ENCODE measurements around the gene RUSC1. TPM values are rescaled to one million over a fixed set of nuclear protein-coding genes. Genes with fewer than 3 reads are reported as not detected.

Gene RUSC1
- total RNA-seq, 1 donor from 2014 or later, result 38.3 TPM

DNA sequence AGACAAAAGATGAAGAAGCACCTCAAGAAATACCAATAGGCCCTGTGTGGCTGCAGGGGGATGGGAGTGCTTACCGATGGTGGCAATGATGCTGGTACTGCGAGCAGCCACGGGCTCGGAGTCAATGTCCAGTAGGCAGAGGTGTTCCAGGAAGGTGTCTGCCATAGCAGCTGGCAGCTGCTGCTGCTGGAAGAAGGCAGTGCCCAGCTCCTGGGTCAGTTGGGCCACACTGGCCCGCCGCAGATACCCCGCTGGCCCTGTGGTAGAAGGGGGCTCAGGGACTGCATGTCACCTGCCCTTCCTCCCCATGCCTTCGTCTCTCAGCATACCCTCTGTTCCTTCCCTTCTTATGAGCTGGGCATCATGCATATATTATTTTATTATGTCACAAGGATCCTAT lies 20.7 kb upstream of the RUSC1 start:
- no peak for DNase-seq (ENCODE audit: low read depth)
- Histone ChIP-seq H3K27me3 (ENCODE audit: control insufficient read depth, insufficient read depth, low read length) (peaks cover 17% of the 10 kb centered on the region), H3K36me3 (ENCODE audit: control insufficient read depth, insufficient read depth, low read length) (no peaks in the 10 kb centered on the region), H3K4me3 (ENCODE audit: low read depth, low read length) (no peak overlapping the region)
- TF ChIP-seq, protein P1, sequence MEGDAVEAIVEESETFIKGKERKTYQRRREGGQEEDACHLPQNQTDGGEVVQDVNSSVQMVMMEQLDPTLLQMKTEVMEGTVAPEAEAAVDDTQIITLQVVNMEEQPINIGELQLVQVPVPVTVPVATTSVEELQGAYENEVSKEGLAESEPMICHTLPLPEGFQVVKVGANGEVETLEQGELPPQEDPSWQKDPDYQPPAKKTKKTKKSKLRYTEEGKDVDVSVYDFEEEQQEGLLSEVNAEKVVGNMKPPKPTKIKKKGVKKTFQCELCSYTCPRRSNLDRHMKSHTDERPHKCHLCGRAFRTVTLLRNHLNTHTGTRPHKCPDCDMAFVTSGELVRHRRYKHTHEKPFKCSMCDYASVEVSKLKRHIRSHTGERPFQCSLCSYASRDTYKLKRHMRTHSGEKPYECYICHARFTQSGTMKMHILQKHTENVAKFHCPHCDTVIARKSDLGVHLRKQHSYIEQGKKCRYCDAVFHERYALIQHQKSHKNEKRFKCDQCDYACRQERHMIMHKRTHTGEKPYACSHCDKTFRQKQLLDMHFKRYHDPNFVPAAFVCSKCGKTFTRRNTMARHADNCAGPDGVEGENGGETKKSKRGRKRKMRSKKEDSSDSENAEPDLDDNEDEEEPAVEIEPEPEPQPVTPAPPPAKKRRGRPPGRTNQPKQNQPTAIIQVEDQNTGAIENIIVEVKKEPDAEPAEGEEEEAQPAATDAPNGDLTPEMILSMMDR (IDR thresholded peaks at IDR 0.05; ENCODE audit: insufficient read depth, low read length, poor library complexity, severe bottlenecking), result no peak

DNA sequence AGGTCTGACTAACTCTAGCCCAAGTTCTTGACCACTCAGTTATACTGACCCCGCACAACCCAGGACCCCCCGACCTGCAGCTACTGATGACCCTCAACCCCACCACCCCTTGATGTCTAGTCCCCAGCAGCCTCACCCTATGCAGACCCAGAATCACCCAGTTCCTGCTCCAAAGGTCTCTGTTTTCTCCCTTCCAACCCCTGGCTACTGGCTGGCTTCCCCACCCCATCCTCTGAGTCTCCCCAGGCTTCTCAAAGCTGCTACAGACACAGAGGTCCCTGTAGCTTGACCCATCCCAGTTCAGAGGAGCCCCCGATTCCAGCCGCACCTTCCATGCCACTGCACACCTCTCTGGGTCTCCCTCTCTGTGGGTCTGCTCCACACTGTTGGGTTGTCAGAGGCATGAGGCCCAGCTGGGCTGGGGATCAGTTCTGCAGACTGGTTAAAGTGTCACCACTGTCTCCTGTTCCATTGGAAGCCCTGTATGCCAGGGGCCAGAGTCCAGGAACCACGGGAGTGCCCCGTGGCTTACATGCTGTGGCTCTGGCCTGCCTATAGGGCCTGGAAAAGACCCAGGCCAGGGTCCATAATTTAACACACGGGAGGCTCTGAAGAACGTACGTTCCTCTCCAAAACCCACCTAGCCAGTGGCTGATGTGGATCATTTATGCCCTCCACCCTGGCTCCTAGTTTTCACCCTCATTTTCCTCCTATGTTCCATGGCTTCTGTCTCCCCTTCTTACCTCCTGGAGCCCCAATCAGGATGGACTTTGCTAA lies 20.0 kb upstream of the RUSC1 start:
- Histone ChIP-seq H3K36me3 (ENCODE audit: control insufficient read depth, insufficient read depth, low read length) (no peaks in the 10 kb centered on the region), H3K27me3 (ENCODE audit: control insufficient read depth, insufficient read depth, low read length) (peaks cover 9% of the 10 kb centered on the region), H3K4me3 (ENCODE audit: low read depth, low read length) (no peak overlapping the region)
- DNase-seq (ENCODE audit: low read depth), result no peak
- TF ChIP-seq, protein P1 (IDR thresholded peaks at IDR 0.05; ENCODE audit: insufficient read depth, low read length, poor library complexity, severe bottlenecking), result no peak

DNA sequence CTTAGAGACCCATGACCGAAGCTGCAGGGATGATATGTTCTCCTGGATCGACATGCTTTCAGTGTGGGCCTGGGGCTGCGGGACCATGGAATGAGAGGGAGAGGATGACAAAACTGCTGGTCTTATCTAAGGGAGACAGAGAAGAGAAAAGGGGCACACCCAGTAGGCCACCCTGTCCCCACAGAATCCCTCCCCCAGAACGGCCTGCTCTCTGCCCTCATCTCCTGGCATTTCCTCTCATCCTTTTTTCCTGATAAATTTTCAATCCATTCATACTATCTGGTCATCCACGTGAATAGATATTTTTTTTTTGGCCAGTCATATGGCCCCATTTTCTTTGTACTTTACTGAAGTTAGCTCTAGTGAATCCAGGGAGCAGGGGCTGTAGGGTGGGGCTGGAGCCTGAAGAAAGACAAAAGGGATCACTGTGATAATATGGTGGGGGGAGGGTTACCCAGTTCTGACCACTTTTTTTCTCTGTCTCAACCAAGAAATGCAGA lies 19.3 kb upstream of the RUSC1 start, which contains the start of gene PKLR:
Gene PKLR (minus strand): TSS at position 97 of the 500 bp plus-strand sequence. CDS start 43 bp downstream, at position 54.
- peaks cover 7% of the 10 kb centered on the region for H3K27me3 ChIP-seq (ENCODE audit: control insufficient read depth, insufficient read depth, low read length)
- TF ChIP-seq, protein P1 (IDR thresholded peaks at IDR 0.05; ENCODE audit: insufficient read depth, low read length, poor library complexity, severe bottlenecking), result no peak
- H3K36me3 ChIP-seq (ENCODE audit: control insufficient read depth, insufficient read depth, low read length), result no peaks in the 10 kb centered on the region
- H3K4me3 ChIP-seq (ENCODE audit: low read depth, low read length), result no peak within 1 kb of the TSS
- DNase-seq (ENCODE audit: low read depth), result no peak

DNA sequence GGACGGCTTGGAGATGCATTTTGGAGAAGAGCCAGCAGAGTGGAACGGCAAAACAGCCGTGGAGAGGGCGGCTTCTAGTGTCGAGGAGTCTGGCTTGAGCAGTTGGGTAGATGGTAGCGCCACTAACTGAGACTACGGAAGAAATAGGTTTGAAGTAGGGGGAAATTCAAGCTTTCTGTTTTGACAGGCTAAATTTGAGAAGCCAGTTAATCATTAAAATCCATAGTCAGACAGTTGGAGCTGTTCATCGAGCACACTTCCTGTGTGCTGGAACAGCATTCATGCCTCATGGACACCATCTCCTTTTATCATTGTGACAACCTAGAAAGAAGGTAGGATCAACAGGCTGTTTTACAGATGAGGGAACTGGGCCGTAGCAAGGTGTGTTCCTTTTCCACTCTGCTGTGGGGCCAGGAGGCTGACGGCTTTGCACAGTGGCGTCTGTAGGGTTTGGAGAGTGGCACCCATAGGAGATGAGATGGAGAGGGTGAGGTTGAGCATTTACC lies 16.1 kb upstream of the RUSC1 start:
- TF ChIP-seq, protein P1 (IDR thresholded peaks at IDR 0.05; ENCODE audit: insufficient read depth, low read length, poor library complexity, severe bottlenecking), result no peak
- no peak overlapping the region for H3K4me3 ChIP-seq (ENCODE audit: low read depth, low read length)
- no peak for DNase-seq (ENCODE audit: low read depth)
- no peaks in the 10 kb centered on the region for H3K27me3 ChIP-seq (ENCODE audit: control insufficient read depth, insufficient read depth, low read length)
- no peaks in the 10 kb centered on the region for H3K36me3 ChIP-seq (ENCODE audit: control insufficient read depth, insufficient read depth, low read length)

DNA sequence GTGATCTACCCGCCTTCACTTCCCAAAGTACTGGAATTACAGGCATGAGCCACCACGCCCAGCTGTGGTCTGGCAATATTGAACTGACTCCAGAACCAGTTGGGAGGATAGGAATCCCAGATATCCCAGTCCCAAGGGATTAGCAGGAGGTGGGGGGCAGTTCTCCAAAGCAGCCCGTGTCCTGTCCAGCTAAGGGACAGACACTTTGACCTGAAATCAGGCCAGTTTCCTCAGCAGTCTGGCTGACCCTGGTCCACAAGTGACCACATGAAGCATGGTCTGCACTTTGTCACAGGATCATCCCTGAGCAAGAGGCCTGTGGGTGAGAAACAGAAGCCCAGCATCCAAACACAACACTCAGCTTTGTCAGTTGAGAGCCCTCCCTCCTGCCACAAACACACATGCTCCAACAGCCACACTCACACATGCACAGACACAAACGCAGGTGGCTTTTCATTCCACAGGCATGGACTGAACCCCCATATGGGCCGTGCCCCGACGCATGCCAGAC lies 14.8 kb upstream of the RUSC1 start:
- no peak for DNase-seq (ENCODE audit: low read depth)
- no peaks in the 10 kb centered on the region for H3K36me3 ChIP-seq (ENCODE audit: control insufficient read depth, insufficient read depth, low read length)
- TF ChIP-seq, protein P1 (IDR thresholded peaks at IDR 0.05; ENCODE audit: insufficient read depth, low read length, poor library complexity, severe bottlenecking), result no peak
- no peak overlapping the region for H3K4me3 ChIP-seq (ENCODE audit: low read depth, low read length)
- no peaks in the 10 kb centered on the region for H3K27me3 ChIP-seq (ENCODE audit: control insufficient read depth, insufficient read depth, low read length)

All from kidney epithelial cell (primary cell).